GM21367 (cell line): ENCODE measurements around the gene RRP1.

Experiments used
- ATAC-seq: cut with Tn5 transposase; IDR thresholded peaks from one replicate; pipeline ENCODE4 v1.9.1; 2021; ENCODE audit not compliant: unreplicated experiment

Gene RRP1

GRCh38 chr21:43758811-43759210 lies 30.6 kb upstream of the RRP1 start:
- ATAC-seq = no peak

- no peak for ATAC-seq
Observed at GRCh38 chr21:43759651-43760050, 29.7 kb upstream of the RRP1 start.

GRCh38 chr21:43760391-43760958 lies 28.9 kb upstream of the RRP1 start:
- ATAC-seq = no peak

GRCh38 chr21:43761886-43762285 lies 27.5 kb upstream of the RRP1 start:
- ATAC-seq = no peak

- no peak for ATAC-seq
Observed at GRCh38 chr21:43762303-43763128, 26.9 kb upstream of the RRP1 start.

- ATAC-seq = no peak
Observed at GRCh38 chr21:43763901-43764523, 25.4 kb upstream of the RRP1 start.

- ATAC-seq = no peak
Observed at GRCh38 chr21:43764576-43765495, 24.5 kb upstream of the RRP1 start.

GRCh38 chr21:43766734-43767497 lies 22.5 kb upstream of the RRP1 start:
- ATAC-seq = no peak

- no peak for ATAC-seq
Observed at GRCh38 chr21:43767498-43767983, 21.8 kb upstream of the RRP1 start.

GRCh38 chr21:43767984-43768867 lies 21.2 kb upstream of the RRP1 start:
- ATAC-seq = no peak

GRCh38 chr21:43768868-43769167 lies 20.6 kb upstream of the RRP1 start:
- no peak for ATAC-seq

GRCh38 chr21:43769325-43769958 lies 19.9 kb upstream of the RRP1 start:
- no peak for ATAC-seq

- ATAC-seq = no peak
Observed at GRCh38 chr21:43770066-43770655, 19.2 kb upstream of the RRP1 start.

GRCh38 chr21:43771199-43771675 lies 18.1 kb upstream of the RRP1 start:
- ATAC-seq = no peak

GRCh38 chr21:43771698-43772424 lies 17.5 kb upstream of the RRP1 start:
- ATAC-seq = no peak

GRCh38 chr21:43772425-43772821 lies 17.0 kb upstream of the RRP1 start:
- no peak for ATAC-seq

GRCh38 chr21:43774163-43774562 lies 15.2 kb upstream of the RRP1 start:
- no peak for ATAC-seq

GRCh38 chr21:43775190-43775589 lies 14.2 kb upstream of the RRP1 start:
- no peak for ATAC-seq
